ENCODE results near the gene CDH10. TPM values are rescaled to one million over a fixed set of nuclear protein-coding genes. Genes with fewer than 3 reads are reported as not detected.

The CDH10 gene
- total RNA-seq, 1 donor from 2014 or later = 2.2 TPM

DNA sequence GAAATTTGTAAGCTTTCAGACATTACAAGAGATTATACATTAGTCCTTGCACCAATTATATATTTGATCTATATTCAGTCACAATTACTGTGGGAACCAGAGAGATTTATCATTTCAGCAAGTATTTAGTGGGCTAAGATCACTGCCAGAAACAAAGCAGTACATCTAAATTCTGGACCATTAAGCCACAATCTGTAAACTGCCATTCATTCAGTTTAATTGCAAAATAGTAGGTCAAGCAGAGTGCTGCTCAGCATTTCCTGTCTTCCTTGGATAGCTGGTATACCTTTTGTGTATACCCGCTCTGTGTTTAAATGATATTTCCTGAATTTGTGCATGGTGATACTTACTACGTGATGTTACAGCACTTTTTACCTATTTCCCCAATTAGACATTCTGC, 42.6 kb downstream of the CDH10 start:
- DNase-seq (ENCODE audit: low spot score) = no peak

DNA sequence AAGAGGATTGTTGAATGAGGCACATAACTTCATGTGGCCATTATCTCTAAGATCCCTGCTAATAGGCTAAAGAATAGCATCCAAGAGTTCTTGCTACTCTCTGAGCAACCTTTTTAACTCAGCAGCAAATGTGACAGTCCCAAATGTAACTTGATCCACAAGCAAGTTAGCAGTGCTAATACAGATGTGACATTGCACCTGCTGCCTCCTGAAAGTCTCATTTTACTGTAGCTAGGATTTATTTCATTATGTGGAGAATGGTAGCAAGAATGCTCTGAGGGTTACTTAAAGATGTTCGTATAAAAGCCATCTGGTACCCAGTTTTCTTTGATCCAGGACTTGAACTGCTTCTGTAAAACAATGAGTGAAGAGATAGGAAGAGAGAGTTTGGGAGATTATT, 45.8 kb downstream of the CDH10 start:
- no peak for DNase-seq (ENCODE audit: low spot score)

DNA sequence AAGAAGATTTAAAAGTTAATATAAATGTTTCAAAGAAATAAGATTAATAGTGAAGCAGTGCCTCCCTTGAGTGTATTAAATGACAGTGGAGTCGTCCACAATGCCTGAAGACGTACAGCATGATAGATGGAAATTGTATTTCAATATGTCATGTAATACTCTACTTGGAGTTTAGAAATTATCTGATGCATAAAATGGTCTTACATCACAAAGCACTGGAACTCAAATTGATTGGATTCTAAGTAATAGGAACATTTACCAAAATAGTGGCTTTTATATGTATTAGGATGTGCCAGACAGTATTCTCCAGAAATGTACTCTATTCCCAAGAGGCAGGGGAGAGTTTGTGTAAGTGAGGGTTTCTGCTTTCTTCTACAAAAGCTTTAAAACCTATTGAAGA, 49.4 kb downstream of the CDH10 start:
- DNase-seq (ENCODE audit: low spot score) = no peak

DNA sequence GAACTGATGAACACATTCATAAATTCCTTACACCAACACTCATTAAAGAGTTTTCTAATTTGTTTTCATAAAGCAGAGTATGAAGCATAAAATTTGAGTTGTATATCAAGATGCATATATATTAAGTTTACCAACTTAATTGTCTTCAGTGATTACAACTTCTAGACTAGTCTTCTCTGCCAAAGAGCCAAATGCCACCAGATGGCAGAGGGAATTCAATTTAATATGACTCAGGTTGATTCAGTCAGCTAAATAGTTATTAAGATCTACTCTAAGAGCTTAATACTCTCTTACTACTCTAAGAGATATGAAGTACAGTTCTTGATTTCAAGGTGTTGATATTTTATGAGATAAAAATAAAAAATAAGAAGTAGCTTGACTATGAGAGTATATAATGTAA, 53.4 kb downstream of the CDH10 start:
- DNase-seq (ENCODE audit: low spot score) = no peak

DNA sequence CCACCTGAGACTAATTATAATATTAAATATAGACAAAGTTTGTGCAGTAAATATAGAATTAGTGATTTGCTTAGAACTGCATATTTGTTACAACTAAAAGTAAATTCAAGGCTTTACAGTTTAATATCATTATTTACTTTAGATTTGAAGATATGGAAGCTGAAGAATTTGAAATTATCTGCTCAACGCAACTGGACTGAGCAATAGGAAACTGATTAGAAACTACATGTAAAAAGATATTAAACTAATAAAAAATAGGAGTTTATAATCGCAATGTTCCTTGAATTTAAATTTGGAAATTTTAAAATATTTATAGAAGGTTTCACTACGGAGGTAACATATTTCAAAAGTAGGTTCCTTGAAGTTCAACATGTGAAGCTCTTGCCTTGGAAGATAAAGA, 55.2 kb downstream of the CDH10 start:
- no peak for DNase-seq (ENCODE audit: low spot score)

DNA sequence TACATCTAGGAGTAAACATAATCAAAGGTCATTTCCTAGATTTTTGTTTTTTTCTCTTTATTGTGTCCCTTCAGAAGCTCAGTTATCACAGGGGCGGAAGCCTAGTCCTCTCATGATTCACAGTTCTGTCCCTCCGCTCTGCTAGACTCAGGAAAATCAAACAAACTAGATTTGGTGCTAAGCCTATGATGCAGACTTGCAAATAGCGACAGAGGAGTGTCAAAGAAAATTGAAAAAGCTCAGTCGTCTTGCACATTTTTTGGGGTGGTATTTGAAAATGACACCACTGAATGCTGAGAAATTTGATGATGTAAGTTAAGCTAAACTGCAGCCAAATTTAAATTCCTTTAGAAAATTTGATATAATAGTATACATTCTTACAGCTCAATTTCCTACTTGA, 59.0 kb downstream of the CDH10 start:
- DNase-seq (ENCODE audit: low spot score) = no peak

DNA sequence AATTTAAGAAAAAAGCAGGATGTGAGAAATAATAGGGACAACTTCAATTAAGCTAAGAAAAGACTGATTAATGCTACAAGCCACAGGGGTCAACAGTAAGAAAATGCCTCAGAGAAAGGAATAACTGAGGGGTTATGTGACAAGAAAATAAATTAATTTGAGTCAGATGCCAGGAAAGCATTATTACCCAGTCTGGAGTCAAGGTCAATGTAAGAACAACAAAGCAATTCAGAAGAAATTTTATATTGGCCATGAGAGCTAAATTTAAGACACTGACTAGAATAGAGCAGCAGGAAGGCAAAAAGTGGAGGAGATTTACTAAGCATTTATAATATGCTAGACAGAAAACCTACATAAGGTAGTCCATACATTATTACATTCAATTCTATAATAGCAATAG, 73.5 kb downstream of the CDH10 start:
- no peak for DNase-seq (ENCODE audit: low spot score)

DNA sequence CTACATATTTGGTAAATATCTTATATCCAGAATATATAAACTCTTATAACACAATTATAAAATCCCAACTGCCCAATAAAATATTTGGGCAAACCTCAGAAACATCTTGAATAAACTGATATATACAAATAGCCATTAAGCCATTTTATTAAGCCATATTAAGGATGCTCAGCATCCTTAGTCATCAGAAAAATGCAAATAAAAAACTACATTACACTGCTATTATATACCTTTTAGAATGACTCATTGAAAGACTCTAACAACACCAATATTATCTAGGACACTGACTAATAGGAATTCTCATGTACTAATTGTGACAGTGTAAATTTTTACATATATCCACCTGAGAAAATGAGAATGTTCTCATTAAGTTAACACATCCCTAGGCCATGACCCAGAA, 77.8 kb downstream of the CDH10 start:
- DNase-seq (ENCODE audit: low spot score) = no peak

DNA sequence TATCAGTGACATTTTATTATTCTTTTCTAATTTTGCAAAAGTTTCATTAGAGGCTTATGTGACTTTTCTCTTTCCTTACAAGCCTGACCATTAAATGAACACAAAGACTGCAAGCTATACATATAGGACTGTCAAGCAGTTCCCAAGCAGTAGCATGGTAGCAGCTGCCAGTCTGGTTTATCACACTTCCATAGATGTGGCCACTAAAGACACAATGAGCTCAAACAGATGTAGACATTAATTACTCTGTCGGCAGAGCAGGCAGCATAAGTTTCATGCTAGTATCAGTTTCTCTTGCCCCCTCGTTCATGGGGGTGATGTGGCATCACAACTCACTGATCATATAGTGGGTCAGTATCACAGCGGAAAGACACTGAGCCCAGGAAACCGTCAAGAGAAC, 89.5 kb downstream of the CDH10 start:
- DNase-seq (ENCODE audit: low spot score) = no peak

DNA sequence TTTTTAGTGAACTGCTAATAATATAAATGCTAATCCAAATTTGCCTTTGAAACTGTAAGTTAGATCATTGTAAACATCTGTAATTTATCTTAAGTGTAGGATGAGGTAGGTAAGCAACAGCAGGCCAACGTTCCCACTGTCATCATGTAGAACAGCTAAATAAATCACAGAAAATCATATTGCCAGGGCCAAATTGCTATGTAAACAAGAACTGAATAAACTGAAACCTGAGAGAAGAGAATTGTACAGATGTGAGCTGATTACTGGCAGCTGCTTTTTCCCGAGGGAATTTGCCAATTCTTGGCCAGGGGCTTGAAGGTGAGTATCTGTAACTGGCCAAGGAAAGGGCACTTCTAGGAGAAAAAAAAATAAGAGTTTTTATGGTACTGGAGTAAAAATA, 97.6 kb downstream of the CDH10 start:
- no peak for DNase-seq (ENCODE audit: low spot score)

DNA sequence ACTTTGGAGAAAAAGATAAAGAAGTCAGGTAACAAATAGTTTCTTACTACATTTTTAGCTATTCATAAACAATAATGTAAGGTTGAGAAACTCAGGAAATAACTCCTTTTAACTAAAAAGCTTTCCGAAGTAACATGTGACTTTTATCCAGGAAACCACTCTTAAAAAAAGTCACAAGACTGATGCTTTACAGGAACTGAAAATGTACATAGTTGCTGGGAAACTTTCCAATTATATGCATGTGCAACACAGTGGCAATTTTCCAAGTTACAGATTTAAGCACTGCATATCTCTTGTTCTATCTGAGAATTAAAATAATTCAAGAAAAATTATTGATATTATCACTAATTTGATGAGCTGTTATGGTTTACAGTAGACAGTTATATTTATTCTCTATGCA, 105.2 kb downstream of the CDH10 start:
- peak; percentile 52 for DNase-seq (ENCODE audit: low spot score)

DNA sequence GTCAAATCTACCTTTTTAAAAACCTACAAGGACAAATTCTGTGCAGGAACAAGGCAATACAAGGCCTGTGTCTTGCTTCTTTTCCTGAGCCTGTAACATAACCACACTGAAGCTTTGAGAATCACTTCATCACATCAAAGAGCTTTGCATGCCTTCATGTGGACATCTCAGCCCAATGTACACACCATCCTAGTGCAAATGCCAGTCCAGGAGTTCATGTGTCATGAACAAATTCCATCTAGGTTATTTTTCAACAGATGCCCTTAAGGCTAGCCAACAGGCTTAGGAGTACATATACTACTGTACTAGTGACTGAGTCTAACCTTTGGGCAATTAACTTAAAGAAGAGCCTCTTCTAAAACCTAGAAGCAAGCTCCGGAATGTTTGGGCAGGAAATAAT, 106.4 kb downstream of the CDH10 start:
- no peak for DNase-seq (ENCODE audit: low spot score)

DNA sequence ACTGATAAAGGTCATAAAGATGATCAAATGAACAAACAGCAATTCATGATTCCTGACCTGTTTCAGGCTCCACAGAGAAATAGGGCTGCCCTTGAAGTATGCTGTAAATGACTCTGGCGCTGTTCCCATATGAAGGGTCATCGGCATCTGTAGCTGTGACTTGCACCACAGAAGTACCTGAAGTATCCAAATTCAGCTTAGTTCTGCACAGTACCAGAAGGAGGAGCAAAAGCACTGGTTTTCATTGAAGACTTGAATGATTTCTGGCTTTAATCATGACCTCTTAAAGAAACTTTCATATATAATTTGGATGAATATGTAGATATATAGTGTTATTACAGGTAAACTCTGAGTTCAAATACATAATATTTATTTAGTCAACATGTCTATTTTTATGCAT, 109.1 kb downstream of the CDH10 start:
- DNase-seq (ENCODE audit: low spot score) = no peak

DNA sequence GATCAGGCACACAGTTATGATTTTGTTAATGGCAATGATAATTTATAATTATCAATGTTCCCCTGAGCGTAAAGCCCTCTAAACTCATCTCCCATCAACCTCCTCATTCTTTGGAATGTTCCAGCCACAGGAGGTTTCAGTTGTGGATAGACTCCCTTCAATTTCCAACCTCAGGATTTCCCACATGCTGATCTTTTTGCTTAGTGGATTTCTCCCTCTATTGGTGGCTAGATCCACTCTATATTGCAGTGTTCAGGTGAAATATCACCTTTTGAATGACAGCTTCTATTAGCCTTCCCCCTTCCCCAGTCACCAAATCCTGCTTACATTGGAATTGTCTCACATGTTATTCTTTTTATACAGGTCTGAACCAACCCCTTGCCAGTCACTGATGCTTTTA, 113.9 kb downstream of the CDH10 start:
- DNase-seq (ENCODE audit: low spot score) = no peak

DNA sequence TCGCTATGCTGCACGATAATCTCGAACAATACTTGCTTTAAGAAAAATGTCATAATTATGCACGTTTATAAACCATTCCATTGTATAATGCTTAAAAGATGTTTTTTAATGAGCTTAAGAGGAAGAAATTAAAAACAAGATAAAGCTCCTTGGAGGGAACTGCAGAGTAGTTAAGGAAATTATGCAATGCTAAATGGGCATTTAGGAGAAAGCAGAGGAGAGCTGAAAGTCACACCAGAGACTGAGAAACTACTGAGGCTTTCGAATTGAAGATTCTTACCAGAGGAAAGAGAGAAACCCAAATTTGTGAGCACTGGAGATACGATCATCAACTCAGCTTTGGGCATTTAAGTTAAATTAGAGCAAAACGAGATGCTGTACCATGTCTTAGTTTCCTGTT, 119.4 kb downstream of the CDH10 start:
- DNase-seq (ENCODE audit: low spot score) = no peak

DNA sequence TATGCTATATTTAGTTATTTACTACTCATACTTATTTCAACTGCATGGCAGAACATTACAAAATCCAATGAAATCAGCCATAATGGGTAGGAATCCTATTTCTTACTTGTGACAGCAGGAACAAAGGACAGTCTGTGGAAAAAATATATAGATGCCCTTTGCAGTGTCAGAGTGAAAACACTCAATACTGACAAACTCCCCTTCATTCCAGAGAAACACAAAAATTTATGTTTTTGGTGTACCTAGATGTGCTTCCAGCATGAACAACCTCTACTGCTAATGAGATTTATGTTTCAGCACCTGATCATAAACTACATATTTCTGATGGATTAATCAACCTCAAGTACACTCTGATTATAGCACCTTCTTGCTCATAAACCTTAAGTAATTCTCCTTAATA, 132.4 kb downstream of the CDH10 start:
- no peak for DNase-seq (ENCODE audit: low spot score)

DNA sequence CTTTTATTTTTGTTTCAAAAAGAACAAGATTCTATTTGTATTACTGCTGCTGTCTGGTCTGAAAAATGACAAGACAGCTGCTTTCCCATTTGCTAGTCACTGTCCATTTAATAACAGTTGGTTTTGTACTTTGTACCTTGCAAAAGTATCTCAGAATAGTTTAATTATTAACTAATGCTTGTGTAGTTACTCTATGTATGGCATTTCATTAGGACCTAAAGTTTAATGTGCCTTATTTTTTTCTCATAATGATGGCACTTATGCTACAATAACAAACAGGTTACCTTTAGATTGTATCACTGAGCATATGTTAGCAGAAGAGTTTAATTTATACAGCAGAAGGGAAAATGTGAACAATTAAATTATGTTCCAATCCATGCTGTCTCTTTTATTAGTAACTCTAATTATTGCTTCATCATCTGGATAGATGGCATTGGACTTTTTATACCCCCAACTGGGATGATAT, 134.2 kb downstream of the CDH10 start:
- no peak for DNase-seq (ENCODE audit: low spot score)

DNA sequence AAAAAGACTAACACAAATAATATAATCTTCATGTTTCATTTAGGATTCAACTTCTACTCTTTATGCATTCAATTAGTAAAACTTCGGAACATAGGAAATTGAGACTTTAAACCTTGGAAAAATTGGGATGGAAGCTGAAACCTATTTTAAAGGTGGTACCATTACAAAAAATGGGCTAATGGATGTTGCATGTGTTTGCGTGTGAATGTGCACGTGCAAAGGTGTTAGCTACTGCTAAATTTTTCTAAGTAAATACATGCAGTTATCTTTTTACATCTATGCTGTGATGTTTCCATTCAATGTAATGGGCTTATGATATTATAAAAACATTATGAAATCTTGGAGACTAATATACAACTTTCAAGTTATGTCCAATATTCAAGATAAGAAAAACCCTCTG, 134.8 kb downstream of the CDH10 start:
- DNase-seq (ENCODE audit: low spot score) = no peak

DNA sequence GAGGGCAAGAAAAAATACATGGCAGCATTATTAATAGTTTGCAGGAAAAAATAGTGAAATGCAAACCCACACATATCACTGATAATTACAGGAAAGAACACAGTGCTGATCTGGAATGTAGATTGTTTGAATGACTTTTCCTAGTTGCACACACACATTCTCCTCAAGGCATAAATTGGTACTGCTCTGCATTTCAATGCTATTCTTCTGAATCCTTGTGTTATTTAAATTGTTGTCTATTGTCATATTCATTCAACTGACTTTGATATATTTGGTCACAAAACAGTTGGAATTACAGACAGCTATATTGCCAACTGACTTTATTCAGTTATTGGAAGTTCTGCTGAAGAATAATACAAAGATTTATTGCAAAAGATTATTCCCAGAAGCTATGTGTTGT, 139.5 kb downstream of the CDH10 start:
- no peak for DNase-seq (ENCODE audit: low spot score)

DNA sequence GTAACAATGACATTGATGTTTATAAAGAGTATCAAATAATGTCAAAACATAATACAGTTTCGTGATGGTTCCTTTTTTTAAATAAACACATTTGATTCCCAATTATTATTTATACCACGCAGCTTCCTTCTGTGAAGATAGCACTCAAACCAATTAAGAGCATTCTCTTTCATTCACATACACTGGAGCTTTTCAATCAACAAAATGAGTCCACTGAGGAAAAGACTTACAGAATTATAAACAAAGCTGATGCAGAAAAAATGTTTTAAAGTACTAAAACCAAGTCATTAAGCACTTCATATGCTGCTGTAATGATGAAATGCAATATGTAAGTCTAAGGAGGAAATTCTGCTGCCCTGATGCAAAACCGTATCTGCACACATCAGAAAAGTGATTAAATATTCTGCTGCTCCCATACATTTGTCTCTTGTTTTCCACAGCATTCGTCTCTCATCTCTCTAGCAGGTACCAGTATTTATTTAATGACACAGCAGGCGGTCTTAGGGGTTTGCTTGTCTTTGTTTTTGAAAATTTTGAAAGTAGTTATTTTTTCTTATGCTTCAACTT, 147.1 kb downstream of the CDH10 start:
- DNase-seq (ENCODE audit: low spot score) = no peak

DNA sequence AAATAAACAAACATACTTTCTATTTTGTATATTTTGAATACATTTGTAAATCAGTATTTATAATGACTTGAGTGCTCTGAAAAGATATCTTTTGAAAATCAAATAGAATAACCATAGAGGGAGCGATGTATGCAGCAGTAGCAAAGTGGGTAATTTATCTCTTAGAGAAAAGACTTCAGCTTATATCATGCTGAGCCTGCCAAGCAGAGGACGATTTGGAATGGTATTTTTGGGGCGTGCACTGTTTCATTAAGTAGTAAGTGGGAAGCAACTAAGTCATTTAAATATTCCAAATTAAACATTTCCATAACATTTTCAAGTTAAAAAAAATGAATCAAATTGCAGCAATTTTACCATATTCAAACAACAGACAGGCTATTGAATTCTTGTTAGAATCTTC, 147.6 kb downstream of the CDH10 start:
- no peak for DNase-seq (ENCODE audit: low spot score)

DNA sequence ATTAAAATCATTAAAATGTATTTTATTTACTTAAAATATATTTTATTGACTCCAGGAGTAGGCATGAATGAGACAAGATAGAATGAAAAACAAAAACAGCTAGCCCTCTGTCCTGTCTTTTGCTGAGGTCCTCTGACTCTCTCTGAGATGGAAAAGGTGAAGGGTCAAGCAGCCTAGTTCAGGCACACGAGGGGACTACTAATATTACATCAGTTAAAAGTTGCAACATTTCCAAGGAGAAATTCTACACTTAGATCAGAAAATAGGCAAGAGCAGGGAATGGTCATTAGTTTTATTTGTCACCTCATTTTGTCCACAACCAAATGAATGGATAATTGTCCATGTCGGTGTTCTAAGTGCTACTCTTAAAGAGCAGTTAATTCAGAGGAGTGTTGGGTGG, 148.5 kb downstream of the CDH10 start:
- no peak for DNase-seq (ENCODE audit: low spot score)

DNA sequence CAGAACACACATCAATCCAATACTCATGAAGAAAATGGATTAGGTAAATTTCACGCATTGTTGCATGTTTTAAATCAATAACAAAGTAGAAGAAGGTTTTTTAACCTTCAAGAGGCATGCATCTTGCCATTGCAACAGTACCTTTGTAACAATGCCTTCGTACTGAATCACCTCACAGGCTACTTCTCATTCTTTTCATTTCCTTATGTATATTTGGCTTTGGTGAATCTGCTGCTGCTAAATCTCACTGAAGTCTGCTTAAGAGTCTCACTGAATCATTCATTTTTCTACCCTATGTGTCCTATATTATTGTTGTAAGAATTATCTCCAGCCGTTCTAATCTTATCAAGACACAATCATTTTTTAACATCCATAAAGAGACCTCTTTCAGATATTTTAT, 152.5 kb downstream of the CDH10 start:
- DNase-seq (ENCODE audit: low spot score) = no peak

DNA sequence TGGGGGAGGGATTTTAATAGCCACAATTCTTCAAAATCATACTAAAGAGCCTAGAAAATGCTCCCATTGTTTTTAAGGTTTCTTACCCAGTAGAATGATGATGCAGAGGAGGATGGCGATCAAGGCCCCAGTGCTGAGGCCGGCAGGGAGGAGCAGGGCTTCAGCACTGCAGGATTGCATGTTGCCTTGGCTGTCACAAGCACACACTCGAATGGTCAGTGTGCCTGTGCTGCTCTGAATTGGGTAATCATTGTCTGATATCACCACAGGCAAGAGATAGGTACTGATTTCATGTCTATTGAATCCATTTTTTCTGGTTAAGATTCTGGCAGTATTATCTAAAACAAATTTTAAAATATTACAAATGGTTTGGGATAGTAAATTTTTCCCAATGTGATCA, 153.3 kb downstream of the CDH10 start:
- DNase-seq (ENCODE audit: low spot score) = no peak
